IPS-18a (cell line): ENCODE results near the gene TRNAU1AP.
"Not testable (repeated sequence)": the region's sequence is repeated elsewhere in the genome, so short reads cannot be mapped to it uniquely, and the experiment has no call there.

Source experiments
- H3K27ac ChIP-seq: one replicate; pipeline ENCODE4 v1.5.1; 2013; ENCODE audit warnings: low read length
- H3K27me3 ChIP-seq: one replicate; pipeline ENCODE4 v1.6.1; 2013; ENCODE audit warnings: mild to moderate bottlenecking, low read length; ENCODE audit not compliant: control insufficient read depth, insufficient read depth
- H3K36me3 ChIP-seq: one replicate; pipeline ENCODE4 v1.6.1; 2013; ENCODE audit warnings: low read depth, low read length; ENCODE audit not compliant: control insufficient read depth
- H3K4me1 ChIP-seq: one replicate; pipeline ENCODE4 v1.6.1; 2013; ENCODE audit warnings: low read depth, low read length; ENCODE audit not compliant: control insufficient read depth
- H3K4me3 ChIP-seq: one replicate; pipeline ENCODE4 v1.5.1; 2013; ENCODE audit warnings: low read length
- H3K9ac ChIP-seq: one replicate; pipeline ENCODE4 v1.6.1; 2013; ENCODE audit warnings: mild to moderate bottlenecking, low read length, moderate library complexity
- H3K9me3 ChIP-seq: one replicate; pipeline ENCODE4 v1.6.1; 2013; ENCODE audit warnings: low read depth, low read length; ENCODE audit not compliant: control insufficient read depth

The TRNAU1AP gene

GRCh38 chr1:28579401-28579800 is 26.5 kb downstream of the TRNAU1AP start:
- H3K36me3 ChIP-seq, result peaks cover 43% of the 10 kb centered on the region
- no peak overlapping the region for H3K27ac ChIP-seq
- peak overlapping the region; percentile 95 for H3K4me3 ChIP-seq
- H3K9me3 ChIP-seq, result no peaks in the 10 kb centered on the region
- H3K27me3 ChIP-seq, result peaks cover 7% of the 10 kb centered on the region
- peaks cover 10% of the 10 kb centered on the region for H3K4me1 ChIP-seq
- no peak overlapping the region for H3K9ac ChIP-seq

- peaks cover 10% of the 10 kb centered on the region for H3K4me1 ChIP-seq
- H3K9me3 ChIP-seq, result no peaks in the 10 kb centered on the region
- H3K9ac ChIP-seq, result peak overlapping the region; percentile 84
- peaks cover 38% of the 10 kb centered on the region for H3K36me3 ChIP-seq
- peaks cover 7% of the 10 kb centered on the region for H3K27me3 ChIP-seq
- no peak overlapping the region for H3K27ac ChIP-seq
- H3K4me3 ChIP-seq, result peak overlapping the region; percentile 95
Measured at GRCh38 chr1:28580722-28581530, 28.0 kb downstream of the TRNAU1AP start.

- Histone ChIP-seq H3K27ac (no peak overlapping the region), H3K4me3 (peak overlapping the region; percentile 95), H3K36me3 (peaks cover 38% of the 10 kb centered on the region), H3K4me1 (peaks cover 10% of the 10 kb centered on the region), H3K9me3 (no peaks in the 10 kb centered on the region), H3K27me3 (peaks cover 7% of the 10 kb centered on the region), H3K9ac (peak overlapping the region; percentile 84)
Measured at GRCh38 chr1:28581531-28582247, 28.8 kb downstream of the TRNAU1AP start.

- H3K27me3 ChIP-seq, result peaks cover 7% of the 10 kb centered on the region
- no peaks in the 10 kb centered on the region for H3K9me3 ChIP-seq
- H3K36me3 ChIP-seq, result peaks cover 35% of the 10 kb centered on the region
- H3K4me1 ChIP-seq, result peaks cover 10% of the 10 kb centered on the region
- peak overlapping the region; percentile 95 for H3K4me3 ChIP-seq
- H3K27ac ChIP-seq, result no peak overlapping the region
- peak overlapping the region; percentile 36 for H3K9ac ChIP-seq
Measured at GRCh38 chr1:28582248-28582615, 29.3 kb downstream of the TRNAU1AP start.

GRCh38 chr1:28586585-28587391 is 33.9 kb downstream of the TRNAU1AP start:
- H3K9ac ChIP-seq, H3K4me3 ChIP-seq, H3K27ac ChIP-seq, H3K36me3 ChIP-seq, H3K9me3 ChIP-seq: not testable (repeated sequence)
- Histone ChIP-seq H3K27me3 (peaks cover 13% of the 10 kb centered on the region), H3K4me1 (peaks cover 13% of the 10 kb centered on the region)

- H3K9ac ChIP-seq, result peak within 1 kb of the TSS; percentile 54
- H3K9me3 ChIP-seq, result no peaks in the 10 kb centered on the region
- peak within 1 kb of the TSS; percentile 81 for H3K4me3 ChIP-seq
- no peak within 1 kb of the TSS for H3K27ac ChIP-seq
- H3K4me1 ChIP-seq, result peaks cover 22% of the 10 kb centered on the region
- no peaks in the 10 kb centered on the region for H3K36me3 ChIP-seq
- H3K27me3 ChIP-seq, result peaks cover 11% of the 10 kb centered on the region
Measured at GRCh38 chr1:28591708-28592320, 38.9 kb downstream of the TRNAU1AP start, which contains the start of gene RAB42. Gene RAB42, plus strand, starts transcription at chr1:28592265. Its CDS starts 247 bp downstream, at chr1:28592512.

GRCh38 chr1:28592321-28593071 is 39.6 kb downstream of the TRNAU1AP start:
- H3K9me3 ChIP-seq, result no peaks in the 10 kb centered on the region
- peaks cover 11% of the 10 kb centered on the region for H3K27me3 ChIP-seq
- peak overlapping the region; percentile 81 for H3K4me3 ChIP-seq
- H3K27ac ChIP-seq, result no peak overlapping the region
- peak overlapping the region; percentile 54 for H3K9ac ChIP-seq
- H3K4me1 ChIP-seq, result peaks cover 22% of the 10 kb centered on the region
- no peaks in the 10 kb centered on the region for H3K36me3 ChIP-seq

GRCh38 chr1:28593988-28594356 is 41.1 kb downstream of the TRNAU1AP start:
- not testable (repeated sequence) for H3K36me3 ChIP-seq, H3K9ac ChIP-seq, H3K9me3 ChIP-seq, H3K4me3 ChIP-seq, H3K27ac ChIP-seq
- Histone ChIP-seq H3K4me1 (peaks cover 22% of the 10 kb centered on the region), H3K27me3 (peaks cover 11% of the 10 kb centered on the region)

GRCh38 chr1:28594686-28595411 is 42.0 kb downstream of the TRNAU1AP start:
- H3K9ac ChIP-seq, H3K36me3 ChIP-seq, H3K9me3 ChIP-seq, H3K4me3 ChIP-seq, H3K27ac ChIP-seq: not testable (repeated sequence)
- peaks cover 22% of the 10 kb centered on the region for H3K4me1 ChIP-seq
- peaks cover 11% of the 10 kb centered on the region for H3K27me3 ChIP-seq

- no peak overlapping the region for H3K27ac ChIP-seq
- H3K4me3 ChIP-seq, result no peak overlapping the region
- peaks cover 11% of the 10 kb centered on the region for H3K27me3 ChIP-seq
- H3K4me1 ChIP-seq, result peaks cover 18% of the 10 kb centered on the region
- H3K9me3 ChIP-seq, result no peaks in the 10 kb centered on the region
- no peak overlapping the region for H3K9ac ChIP-seq
- no peaks in the 10 kb centered on the region for H3K36me3 ChIP-seq
Measured at GRCh38 chr1:28595412-28596191, 42.7 kb downstream of the TRNAU1AP start.
